ENCODE results near the gene ATP9B. TPM values are rescaled to one million over a fixed set of nuclear protein-coding genes. Genes with fewer than 3 reads are reported as not detected.
A peak's percentile ranks its signal among the peaks of the same experiment; 100 is the strongest.

Gene ATP9B
- total RNA-seq, 2 donors from 2014 or later, result 22.5 to 72.9 TPM

DNA sequence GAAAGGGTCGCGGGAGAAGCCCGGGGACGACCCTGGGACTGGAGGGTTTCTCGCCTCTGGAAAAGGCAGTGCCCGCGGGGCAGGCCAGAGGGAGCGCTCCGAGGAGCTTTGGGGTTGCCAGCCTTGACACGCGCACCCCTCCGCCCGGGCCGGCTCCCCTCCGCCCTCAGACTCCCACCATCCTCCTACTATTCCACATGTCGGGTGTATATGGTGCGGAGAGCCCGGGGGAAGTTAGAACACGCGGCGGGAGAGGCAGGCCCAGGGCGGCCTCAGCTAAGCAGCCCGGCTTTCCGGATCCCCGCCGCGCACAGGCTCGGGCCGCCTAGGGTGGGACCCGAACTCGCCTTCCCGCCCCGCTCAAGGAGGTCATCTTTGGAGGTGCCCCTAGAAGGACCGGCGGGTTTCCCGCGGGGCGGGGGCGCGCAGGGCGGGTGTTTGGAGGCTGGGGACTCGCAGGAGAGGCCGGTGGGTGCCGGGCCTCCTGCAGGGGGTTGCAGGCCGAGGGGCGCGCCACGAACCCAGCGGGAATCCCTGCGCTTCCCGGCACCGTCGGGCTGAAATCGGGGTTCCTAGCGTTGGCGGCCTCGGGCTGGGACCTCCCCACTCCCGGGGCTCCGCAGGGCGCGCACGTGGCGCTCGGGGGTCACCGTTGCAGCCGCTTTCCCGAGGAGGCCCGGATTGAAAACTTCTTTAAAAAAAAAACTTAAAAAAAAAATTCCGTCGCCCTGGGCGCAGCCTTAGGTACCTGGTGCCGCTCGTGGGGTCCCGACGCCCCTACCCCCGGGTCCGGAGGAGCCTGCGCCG, 330.3 kb downstream of the ATP9B start:
- Histone ChIP-seq H3K27ac (peak overlapping the region in 1 of 2 donors; percentile 44), H3K27me3 (replicated peaks; ENCODE audit: insufficient read depth) (no peaks in the 10 kb centered on the region), H3K4me1 (ENCODE audit: control insufficient read depth in 1 of 2, low read depth in 2 of 2) (peaks cover 22 to 46% of the 10 kb centered on the region in 2 donors), H3K9me3 (no peaks in the 10 kb centered on the region), H3K36me3 (no peaks in the 10 kb centered on the region), H3K4me3 (peak overlapping the region; percentile 92)
- TF ChIP-seq, protein P1, sequence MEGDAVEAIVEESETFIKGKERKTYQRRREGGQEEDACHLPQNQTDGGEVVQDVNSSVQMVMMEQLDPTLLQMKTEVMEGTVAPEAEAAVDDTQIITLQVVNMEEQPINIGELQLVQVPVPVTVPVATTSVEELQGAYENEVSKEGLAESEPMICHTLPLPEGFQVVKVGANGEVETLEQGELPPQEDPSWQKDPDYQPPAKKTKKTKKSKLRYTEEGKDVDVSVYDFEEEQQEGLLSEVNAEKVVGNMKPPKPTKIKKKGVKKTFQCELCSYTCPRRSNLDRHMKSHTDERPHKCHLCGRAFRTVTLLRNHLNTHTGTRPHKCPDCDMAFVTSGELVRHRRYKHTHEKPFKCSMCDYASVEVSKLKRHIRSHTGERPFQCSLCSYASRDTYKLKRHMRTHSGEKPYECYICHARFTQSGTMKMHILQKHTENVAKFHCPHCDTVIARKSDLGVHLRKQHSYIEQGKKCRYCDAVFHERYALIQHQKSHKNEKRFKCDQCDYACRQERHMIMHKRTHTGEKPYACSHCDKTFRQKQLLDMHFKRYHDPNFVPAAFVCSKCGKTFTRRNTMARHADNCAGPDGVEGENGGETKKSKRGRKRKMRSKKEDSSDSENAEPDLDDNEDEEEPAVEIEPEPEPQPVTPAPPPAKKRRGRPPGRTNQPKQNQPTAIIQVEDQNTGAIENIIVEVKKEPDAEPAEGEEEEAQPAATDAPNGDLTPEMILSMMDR (IDR thresholded peaks at IDR 0.05), result no peak
- DNase-seq (ENCODE audit: low spot score) (no peak), ATAC-seq (ENCODE audit: insufficient number of reproducible peaks, low FRiP score, low read depth) (no peak)

DNA sequence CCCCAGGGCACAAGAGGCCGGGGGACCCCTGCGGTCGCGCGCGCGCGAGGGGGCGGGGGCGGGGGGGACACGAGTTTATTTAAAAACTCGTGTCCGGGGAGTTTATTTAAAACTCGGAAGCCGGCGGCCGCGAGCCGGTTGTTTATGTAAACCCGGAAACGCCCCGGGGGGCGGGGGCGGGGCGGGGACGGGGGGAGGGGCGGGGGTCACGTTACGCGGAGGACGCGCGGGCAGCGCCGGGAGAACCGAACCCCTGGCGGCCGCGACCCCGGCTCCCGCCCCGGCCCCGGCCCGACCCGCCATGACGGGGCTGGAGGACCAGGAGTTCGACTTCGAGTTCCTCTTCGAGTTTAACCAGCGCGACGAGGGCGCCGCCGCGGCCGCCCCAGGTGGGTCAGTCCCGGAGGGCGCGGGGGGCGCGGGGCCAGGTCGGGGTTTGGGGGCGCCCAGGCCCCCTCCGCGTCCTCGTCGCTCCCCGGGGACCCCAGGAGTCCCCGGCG, 330.9 kb downstream of the ATP9B start:
- peak overlapping the region; percentile 92 for H3K4me3 ChIP-seq
- ATAC-seq (ENCODE audit: insufficient number of reproducible peaks, low FRiP score, low read depth), result no peak
- DNase-seq (ENCODE audit: low spot score), result no peak
- H3K36me3 ChIP-seq, result no peaks in the 10 kb centered on the region
- no peaks in the 10 kb centered on the region for H3K9me3 ChIP-seq
- no peaks in the 10 kb centered on the region for H3K27me3 ChIP-seq (replicated peaks; ENCODE audit: insufficient read depth)
- peaks cover 22 to 46% of the 10 kb centered on the region in 2 donors for H3K4me1 ChIP-seq (ENCODE audit: control insufficient read depth in 1 of 2, low read depth in 2 of 2)
- TF ChIP-seq, protein P1 (IDR thresholded peaks at IDR 0.05), result no peak
- peak overlapping the region; percentile 43 to 75 for H3K27ac ChIP-seq

GRCh38 chr18:79400591-79401381, 331.6 kb downstream of the ATP9B start:
- Histone ChIP-seq H3K9me3 (no peaks in the 10 kb centered on the region), H3K4me3 (peak overlapping the region; percentile 92), H3K27me3 (replicated peaks; ENCODE audit: insufficient read depth) (no peaks in the 10 kb centered on the region), H3K27ac (peak overlapping the region; percentile 43 to 75), H3K36me3 (no peaks in the 10 kb centered on the region), H3K4me1 (ENCODE audit: control insufficient read depth in 1 of 2, low read depth in 2 of 2) (peaks cover 25 to 46% of the 10 kb centered on the region in 2 donors)
- TF ChIP-seq, protein P1 (IDR thresholded peaks at IDR 0.05), result no peak
- no peak for ATAC-seq (ENCODE audit: insufficient number of reproducible peaks, low FRiP score, low read depth)
- DNase-seq (ENCODE audit: low spot score), result no peak

GRCh38 chr18:79401494-79402208, 332.5 kb downstream of the ATP9B start:
- TF ChIP-seq, protein P1 (IDR thresholded peaks at IDR 0.05), result no peak
- Histone ChIP-seq H3K36me3 (no peaks in the 10 kb centered on the region), H3K4me3 (no peak overlapping the region), H3K9me3 (no peaks in the 10 kb centered on the region), H3K27ac (peak overlapping the region in 1 of 2 donors; percentile 48), H3K27me3 (replicated peaks; ENCODE audit: insufficient read depth) (no peaks in the 10 kb centered on the region), H3K4me1 (ENCODE audit: control insufficient read depth in 1 of 2, low read depth in 2 of 2) (peaks cover 23 to 44% of the 10 kb centered on the region in 2 donors)
- no peak for DNase-seq (ENCODE audit: low spot score)
- no peak for ATAC-seq (ENCODE audit: insufficient number of reproducible peaks, low FRiP score, low read depth)

All from thoracic aorta (tissue), 2 donors.